GM23338 (cell line): ENCODE results near the gene LMBRD1. TPM values are rescaled to one million over a fixed set of nuclear protein-coding genes. Genes with fewer than 3 reads are reported as not detected.

Experiments used
- ATAC-seq: fragments of 200-7000 bp; cut with Tn5 transposase; 3 replicates; pipeline ENCODE4 v1.9.1; 2020
- DNase-seq: peaks from one replicate; pipeline ENCODE4 v3.0.0-alpha.2; 2015; ENCODE audit warnings: low spot score
- H2AFZ ChIP-seq: fragments of 200-600 bp; sonication (generic); 2 replicates; pipeline ENCODE4 v1.8.0; 2016; ENCODE audit warnings: antibody characterized with exemption, mild to moderate bottlenecking, moderate library complexity
- H3F3A ChIP-seq: fragments of 200-600 bp; sonication (generic); replicated peaks from 2 replicates; pipeline ENCODE4 v1.8.0; 2017; ENCODE audit warnings: antibody characterized with exemption, mixed run types, low read depth
- H3K27ac ChIP-seq: fragments of 200-600 bp; sonication (generic); 2 replicates; pipeline ENCODE4 v1.6.1; 2016; ENCODE audit warnings: low read depth
- H3K27me3 ChIP-seq: fragments of 200-600 bp; sonication (generic); 2 replicates; pipeline ENCODE4 v1.8.0; 2016; ENCODE audit warnings: mild to moderate bottlenecking, mixed run types, moderate library complexity; ENCODE audit not compliant: insufficient read depth
- H3K36me3 ChIP-seq: fragments of 200-600 bp; sonication (generic); 2 replicates; pipeline ENCODE4 v1.8.0; 2016; ENCODE audit warnings: mild to moderate bottlenecking; ENCODE audit not compliant: insufficient read depth
- H3K4me1 ChIP-seq: fragments of 200-600 bp; sonication (generic); 2 replicates; pipeline ENCODE4 v1.8.0; 2016; ENCODE audit warnings: mild to moderate bottlenecking, moderate library complexity; ENCODE audit not compliant: insufficient read depth
- H3K4me2 ChIP-seq: fragments of 200-600 bp; sonication (generic); 2 replicates; pipeline ENCODE4 v1.7.1; 2017; ENCODE audit warnings: mixed run types
- H3K4me3 ChIP-seq: fragments of 200-600 bp; sonication (generic); 2 replicates; pipeline ENCODE4 v1.6.1; 2016; ENCODE audit warnings: mixed run types
- H3K79me2 ChIP-seq: fragments of 200-600 bp; sonication (generic); replicated peaks from 2 replicates; pipeline ENCODE4 v1.8.0; 2017; ENCODE audit warnings: mild to moderate bottlenecking; ENCODE audit not compliant: insufficient read depth
- H3K9me2 ChIP-seq: fragments of 200-600 bp; sonication (generic); 2 replicates; pipeline ENCODE4 v1.8.0; 2017; ENCODE audit not compliant: insufficient read depth
- H4K20me1 ChIP-seq: fragments of 200-600 bp; sonication (generic); replicated peaks from 2 replicates; pipeline ENCODE4 v1.8.0; 2017; ENCODE audit warnings: mild to moderate bottlenecking; ENCODE audit not compliant: insufficient read depth
- H3K27ac Mint-ChIP-seq: 2 replicates; pipeline ENCODE4 v1.8.0; 2020; ENCODE audit warnings: inconsistent platforms, mild to moderate bottlenecking, moderate library complexity, mixed read lengths
- H3K27me3 Mint-ChIP-seq: 3 replicates; pipeline ENCODE4 v1.8.0; 2022; ENCODE audit warnings: low read depth, mild to moderate bottlenecking, moderate library complexity, mixed read lengths, inconsistent platforms; ENCODE audit not compliant: insufficient read depth, poor library complexity
- H3K36me3 Mint-ChIP-seq: 3 replicates; pipeline ENCODE4 v1.8.0; 2021; ENCODE audit warnings: low read depth, mild to moderate bottlenecking, inconsistent platforms, moderate library complexity, mixed read lengths
- H3K4me1 Mint-ChIP-seq: 3 replicates; pipeline ENCODE4 v1.8.0; 2020; ENCODE audit warnings: mild to moderate bottlenecking, inconsistent platforms, mixed read lengths
- H3K4me3 Mint-ChIP-seq: 3 replicates; pipeline ENCODE4 v1.8.0; 2021; ENCODE audit warnings: moderate library complexity, mild to moderate bottlenecking, inconsistent platforms, mixed read lengths
- H3K9me3 Mint-ChIP-seq: 3 replicates; pipeline ENCODE4 v1.8.0; 2020; ENCODE audit warnings: moderate library complexity, mild to moderate bottlenecking, inconsistent platforms, mixed read lengths
- CREB1 ChIP-seq: fragments of 250-450 bp; sonication (Bioruptor Pico); IDR thresholded peaks from 2 replicates; pipeline ENCODE4 v1.5.0; 2020; ENCODE audit warnings: low read depth, mild to moderate bottlenecking, moderate library complexity
- EZH2 ChIP-seq: fragments of 200-600 bp; sonication (generic); IDR thresholded peaks from one replicate; pipeline ENCODE4 v1.8.0; 2017; ENCODE audit warnings: antibody characterized with exemption, mild to moderate bottlenecking, low read depth; ENCODE audit not compliant: unreplicated experiment
- EZH2phosphoT487 ChIP-seq: fragments of 200-600 bp; sonication (generic); IDR thresholded peaks from one replicate; pipeline ENCODE4 v1.8.1; 2018; ENCODE audit warnings: antibody characterized with exemption; ENCODE audit not compliant: unreplicated experiment
- JUNB ChIP-seq: IDR thresholded peaks from one replicate; pipeline ENCODE4 v1.6.1; 2016; ENCODE audit warnings: antibody characterized with exemption; ENCODE audit not compliant: unreplicated experiment
- NANOG ChIP-seq: IDR thresholded peaks from 2 replicates; pipeline ENCODE4 v1.6.1; 2016; ENCODE audit warnings: antibody characterized with exemption, borderline replicate concordance
- POLR2AphosphoS5 ChIP-seq: IDR thresholded peaks from 2 replicates; pipeline ENCODE4 v1.6.1; 2016; ENCODE audit warnings: antibody characterized with exemption, low read depth
- REST ChIP-seq: IDR thresholded peaks from one replicate; pipeline ENCODE4 v1.6.1; 2018; ENCODE audit warnings: antibody characterized with exemption; ENCODE audit not compliant: unreplicated experiment
- STAT1 ChIP-seq: IDR thresholded peaks from one replicate; pipeline ENCODE4 v1.6.1; 2016; ENCODE audit warnings: antibody characterized with exemption; ENCODE audit not compliant: unreplicated experiment
- ZNF114 ChIP-seq: fragments of 250-450 bp; sonication (Bioruptor Pico); IDR thresholded peaks from 2 replicates; pipeline ENCODE4 v1.5.0; 2020; ENCODE audit warnings: mild to moderate bottlenecking, moderate library complexity
- ZNF331 ChIP-seq: fragments of 250-450 bp; sonication (Bioruptor Pico); IDR thresholded peaks from 2 replicates; pipeline ENCODE4 v1.5.0; 2020; ENCODE audit warnings: low read depth, mild to moderate bottlenecking, moderate library complexity
- ZNF462 ChIP-seq: fragments of 250-450 bp; sonication (Bioruptor Pico); IDR thresholded peaks from 2 replicates; pipeline ENCODE4 v1.5.0; 2020; ENCODE audit warnings: mild to moderate bottlenecking, moderate library complexity
- polyA plus RNA-seq: library from polyadenylated mRNA; unstranded; fragments of >200 nt; fragmentation: Nextera tagmentation; extraction: Ambion mirVana; gene quantifications from 2 replicates; pipeline ENCODE4 v1.2.1, GENCODE V29; 2016
- total RNA-seq: library from RNA; depleted of rRNA; stranded (reverse); fragments of >200 nt; shearing (Covaris generic); gene quantifications from 2 replicates; pipeline ENCODE4 v1.2.3, GENCODE V29; 2014
- TF ChIP-seq, protein P1 (sequence below): IDR thresholded peaks from 2 replicates; pipeline ENCODE4 v1.6.1; 2016; ENCODE audit warnings: antibody characterized with exemption
- TF ChIP-seq, protein P2 (sequence below), 2 experiments: fragments of 200-600 bp in 1 of 2; sonication (generic) in 1 of 2; conservative IDR thresholded peaks; 2 replicates each; pipeline versions ENCODE4 v1.5.1 to v1.6.1; 2016 to 2017; ENCODE audit warnings: antibody characterized with exemption in 2 of 2, low read depth in 2 of 2, mild to moderate bottlenecking in 2 of 2, moderate library complexity in 1 of 2

LMBRD1 gene
- total and polyA plus RNA-seq, 2 experiments from 2014 or later = 20.3 to 21.0 TPM

GRCh38 chr6:69722683-69723082, 74.1 kb downstream of the LMBRD1 start:
- H3K27me3 Mint-ChIP-seq = no peaks in the 10 kb centered on the region
- Histone ChIP-seq H3K4me2 (no peak overlapping the region), H3K27me3 (no peaks in the 10 kb centered on the region), H3K36me3 (no peaks in the 10 kb centered on the region; the same call in 1 of the 2 replicates), H3F3A (no peaks in the 10 kb centered on the region), H3K27ac (no peak overlapping the region), H3K79me2 (no peaks in the 10 kb centered on the region), H3K4me1 (no peaks in the 10 kb centered on the region), H4K20me1 (no peaks in the 10 kb centered on the region), H2AFZ (no peak overlapping the region), H3K4me3 (no peak overlapping the region), H3K9me2 (no peaks in the 10 kb centered on the region)
- H3K4me3 Mint-ChIP-seq = no peak overlapping the region
- TF ChIP-seq NANOG (no peak), CREB1 (CRISPR knock-in tag) (no peak), ZNF114 (no peak), EZH2phosphoT487 (no peak), JUNB (no peak), ZNF462 (CRISPR knock-in tag) (no peak), EZH2 (no peak), REST (no peak), ZNF331 (CRISPR knock-in tag) (no peak), STAT1 (no peak), POLR2AphosphoS5 (no peak)
- TF ChIP-seq, protein P1, sequence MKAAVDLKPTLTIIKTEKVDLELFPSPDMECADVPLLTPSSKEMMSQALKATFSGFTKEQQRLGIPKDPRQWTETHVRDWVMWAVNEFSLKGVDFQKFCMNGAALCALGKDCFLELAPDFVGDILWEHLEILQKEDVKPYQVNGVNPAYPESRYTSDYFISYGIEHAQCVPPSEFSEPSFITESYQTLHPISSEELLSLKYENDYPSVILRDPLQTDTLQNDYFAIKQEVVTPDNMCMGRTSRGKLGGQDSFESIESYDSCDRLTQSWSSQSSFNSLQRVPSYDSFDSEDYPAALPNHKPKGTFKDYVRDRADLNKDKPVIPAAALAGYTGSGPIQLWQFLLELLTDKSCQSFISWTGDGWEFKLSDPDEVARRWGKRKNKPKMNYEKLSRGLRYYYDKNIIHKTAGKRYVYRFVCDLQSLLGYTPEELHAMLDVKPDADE = no peak
- TF ChIP-seq, protein P2, sequence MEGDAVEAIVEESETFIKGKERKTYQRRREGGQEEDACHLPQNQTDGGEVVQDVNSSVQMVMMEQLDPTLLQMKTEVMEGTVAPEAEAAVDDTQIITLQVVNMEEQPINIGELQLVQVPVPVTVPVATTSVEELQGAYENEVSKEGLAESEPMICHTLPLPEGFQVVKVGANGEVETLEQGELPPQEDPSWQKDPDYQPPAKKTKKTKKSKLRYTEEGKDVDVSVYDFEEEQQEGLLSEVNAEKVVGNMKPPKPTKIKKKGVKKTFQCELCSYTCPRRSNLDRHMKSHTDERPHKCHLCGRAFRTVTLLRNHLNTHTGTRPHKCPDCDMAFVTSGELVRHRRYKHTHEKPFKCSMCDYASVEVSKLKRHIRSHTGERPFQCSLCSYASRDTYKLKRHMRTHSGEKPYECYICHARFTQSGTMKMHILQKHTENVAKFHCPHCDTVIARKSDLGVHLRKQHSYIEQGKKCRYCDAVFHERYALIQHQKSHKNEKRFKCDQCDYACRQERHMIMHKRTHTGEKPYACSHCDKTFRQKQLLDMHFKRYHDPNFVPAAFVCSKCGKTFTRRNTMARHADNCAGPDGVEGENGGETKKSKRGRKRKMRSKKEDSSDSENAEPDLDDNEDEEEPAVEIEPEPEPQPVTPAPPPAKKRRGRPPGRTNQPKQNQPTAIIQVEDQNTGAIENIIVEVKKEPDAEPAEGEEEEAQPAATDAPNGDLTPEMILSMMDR (conservative IDR thresholded peaks at IDR 0.05; ENCODE audit: low read depth in 2 of 2) = no peak
- ATAC-seq (no peak), DNase-seq (no peak)
- H3K4me1 Mint-ChIP-seq = no peaks in the 10 kb centered on the region
- peaks cover 10% of the 10 kb centered on the region for H3K9me3 Mint-ChIP-seq
- H3K36me3 Mint-ChIP-seq = peaks cover 25% of the 10 kb centered on the region; the same call in 2 of the 3 replicates
- H3K27ac Mint-ChIP-seq = no peak overlapping the region
